ENCODE results near the gene RAPGEF4. TPM values are rescaled to one million over a fixed set of nuclear protein-coding genes. Genes with fewer than 3 reads are reported as not detected.

Gene RAPGEF4
- total and polyA plus RNA-seq, 2 of the 13 experiments (the other 11 are each of a cell fraction or from before 2014, with no cell fraction given): 0.78 to 0.91 TPM

DNA sequence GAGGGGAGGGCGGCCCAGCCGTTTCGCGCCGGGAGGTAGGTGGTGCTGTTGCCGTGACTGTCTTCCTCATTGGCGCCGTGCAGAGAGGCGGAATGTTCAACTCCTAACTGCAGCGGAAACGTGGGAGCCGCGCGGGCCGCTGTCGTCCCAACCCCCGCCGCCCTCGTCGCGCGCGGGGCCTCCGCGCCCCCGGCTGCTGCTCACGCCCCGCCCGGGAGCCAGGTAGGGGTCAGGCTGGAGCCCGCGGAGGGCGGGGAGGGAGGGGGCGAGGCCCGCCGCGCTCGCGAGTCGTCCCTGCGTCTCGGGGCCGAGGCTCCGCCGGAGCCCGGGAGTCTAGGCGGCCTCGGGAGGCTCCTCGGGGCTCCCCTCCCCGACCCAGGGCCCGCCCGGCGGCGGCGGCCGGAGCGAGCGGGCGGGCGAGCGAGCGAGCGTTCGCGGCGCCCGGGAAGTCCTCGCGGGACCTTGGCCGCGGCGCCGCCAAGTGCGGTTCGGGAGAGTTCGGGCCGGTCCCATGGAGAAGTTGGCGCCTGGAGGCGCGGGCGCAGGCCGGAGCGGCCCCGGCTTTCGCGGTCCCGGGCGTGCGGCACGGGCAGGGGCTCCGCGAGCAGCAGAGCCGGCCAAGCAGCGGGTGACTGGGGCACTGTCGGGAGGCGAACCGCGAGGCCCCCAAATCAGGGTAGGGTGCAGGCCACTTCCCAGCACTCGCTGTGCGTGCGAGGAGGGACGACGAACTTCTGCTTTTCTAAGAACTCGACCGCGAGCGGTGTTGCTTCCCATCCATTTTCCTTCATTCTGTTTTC, 340.3 kb downstream of the RAPGEF4 start, which contains the start of gene MAP3K20 (continued):
- peak; percentile 22; the same call in 1 of the 2 replicates for TF ChIP-seq GATAD1 (CRISPR knock-in tag; IDR thresholded peaks at IDR 0.05)
- peak; percentile 59 for TF ChIP-seq BORCS8-MEF2B (CRISPR knock-in tag; IDR thresholded peaks at IDR 0.05)
- TF ChIP-seq, protein P1, sequence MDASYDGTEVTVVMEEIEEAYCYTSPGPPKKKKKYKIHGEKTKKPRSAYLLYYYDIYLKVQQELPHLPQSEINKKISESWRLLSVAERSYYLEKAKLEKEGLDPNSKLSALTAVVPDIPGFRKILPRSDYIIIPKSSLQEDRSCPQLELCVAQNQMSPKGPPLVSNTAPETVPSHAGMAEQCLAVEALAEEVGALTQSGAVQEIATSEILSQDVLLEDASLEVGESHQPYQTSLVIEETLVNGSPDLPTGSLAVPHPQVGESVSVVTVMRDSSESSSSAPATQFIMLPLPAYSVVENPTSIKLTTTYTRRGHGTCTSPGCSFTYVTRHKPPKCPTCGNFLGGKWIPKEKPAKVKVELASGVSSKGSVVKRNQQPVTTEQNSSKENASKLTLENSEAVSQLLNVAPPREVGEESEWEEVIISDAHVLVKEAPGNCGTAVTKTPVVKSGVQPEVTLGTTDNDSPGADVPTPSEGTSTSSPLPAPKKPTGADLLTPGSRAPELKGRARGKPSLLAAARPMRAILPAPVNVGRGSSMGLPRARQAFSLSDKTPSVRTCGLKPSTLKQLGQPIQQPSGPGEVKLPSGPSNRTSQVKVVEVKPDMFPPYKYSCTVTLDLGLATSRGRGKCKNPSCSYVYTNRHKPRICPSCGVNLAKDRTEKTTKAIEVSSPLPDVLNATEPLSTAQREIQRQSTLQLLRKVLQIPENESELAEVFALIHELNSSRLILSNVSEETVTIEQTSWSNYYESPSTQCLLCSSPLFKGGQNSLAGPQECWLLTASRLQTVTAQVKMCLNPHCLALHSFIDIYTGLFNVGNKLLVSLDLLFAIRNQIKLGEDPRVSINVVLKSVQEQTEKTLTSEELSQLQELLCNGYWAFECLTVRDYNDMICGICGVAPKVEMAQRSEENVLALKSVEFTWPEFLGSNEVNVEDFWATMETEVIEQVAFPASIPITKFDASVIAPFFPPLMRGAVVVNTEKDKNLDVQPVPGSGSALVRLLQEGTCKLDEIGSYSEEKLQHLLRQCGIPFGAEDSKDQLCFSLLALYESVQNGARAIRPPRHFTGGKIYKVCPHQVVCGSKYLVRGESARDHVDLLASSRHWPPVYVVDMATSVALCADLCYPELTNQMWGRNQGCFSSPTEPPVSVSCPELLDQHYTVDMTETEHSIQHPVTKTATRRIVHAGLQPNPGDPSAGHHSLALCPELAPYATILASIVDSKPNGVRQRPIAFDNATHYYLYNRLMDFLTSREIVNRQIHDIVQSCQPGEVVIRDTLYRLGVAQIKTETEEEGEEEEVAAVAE (CRISPR knock-in tag; IDR thresholded peaks at IDR 0.05; ENCODE audit: borderline replicate concordance): no peak
- TF ChIP-seq SMAD9 (CRISPR knock-in tag; IDR thresholded peaks at IDR 0.05): no peak
- peak; percentile 20; the same call in 1 of the 2 replicates for TF ChIP-seq YEATS4 (CRISPR knock-in tag; IDR thresholded peaks at IDR 0.05; ENCODE audit: borderline replicate concordance)
- TF ChIP-seq, protein P2, sequence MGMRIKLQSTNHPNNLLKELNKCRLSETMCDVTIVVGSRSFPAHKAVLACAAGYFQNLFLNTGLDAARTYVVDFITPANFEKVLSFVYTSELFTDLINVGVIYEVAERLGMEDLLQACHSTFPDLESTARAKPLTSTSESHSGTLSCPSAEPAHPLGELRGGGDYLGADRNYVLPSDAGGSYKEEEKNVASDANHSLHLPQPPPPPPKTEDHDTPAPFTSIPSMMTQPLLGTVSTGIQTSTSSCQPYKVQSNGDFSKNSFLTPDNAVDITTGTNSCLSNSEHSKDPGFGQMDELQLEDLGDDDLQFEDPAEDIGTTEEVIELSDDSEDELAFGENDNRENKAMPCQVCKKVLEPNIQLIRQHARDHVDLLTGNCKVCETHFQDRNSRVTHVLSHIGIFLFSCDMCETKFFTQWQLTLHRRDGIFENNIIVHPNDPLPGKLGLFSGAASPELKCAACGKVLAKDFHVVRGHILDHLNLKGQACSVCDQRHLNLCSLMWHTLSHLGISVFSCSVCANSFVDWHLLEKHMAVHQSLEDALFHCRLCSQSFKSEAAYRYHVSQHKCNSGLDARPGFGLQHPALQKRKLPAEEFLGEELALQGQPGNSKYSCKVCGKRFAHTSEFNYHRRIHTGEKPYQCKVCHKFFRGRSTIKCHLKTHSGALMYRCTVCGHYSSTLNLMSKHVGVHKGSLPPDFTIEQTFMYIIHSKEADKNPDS (CRISPR knock-in tag; IDR thresholded peaks at IDR 0.05): no peak
- peak; percentile 30; the same call in 1 of the 2 replicates for TF ChIP-seq SRY (CRISPR knock-in tag; IDR thresholded peaks at IDR 0.05)
- peak; percentile 81; the same call in 1 of the 2 replicates for TF ChIP-seq ZSCAN21 (CRISPR knock-in tag; IDR thresholded peaks at IDR 0.05; ENCODE audit: borderline replicate concordance)
- TF ChIP-seq, protein P3, sequence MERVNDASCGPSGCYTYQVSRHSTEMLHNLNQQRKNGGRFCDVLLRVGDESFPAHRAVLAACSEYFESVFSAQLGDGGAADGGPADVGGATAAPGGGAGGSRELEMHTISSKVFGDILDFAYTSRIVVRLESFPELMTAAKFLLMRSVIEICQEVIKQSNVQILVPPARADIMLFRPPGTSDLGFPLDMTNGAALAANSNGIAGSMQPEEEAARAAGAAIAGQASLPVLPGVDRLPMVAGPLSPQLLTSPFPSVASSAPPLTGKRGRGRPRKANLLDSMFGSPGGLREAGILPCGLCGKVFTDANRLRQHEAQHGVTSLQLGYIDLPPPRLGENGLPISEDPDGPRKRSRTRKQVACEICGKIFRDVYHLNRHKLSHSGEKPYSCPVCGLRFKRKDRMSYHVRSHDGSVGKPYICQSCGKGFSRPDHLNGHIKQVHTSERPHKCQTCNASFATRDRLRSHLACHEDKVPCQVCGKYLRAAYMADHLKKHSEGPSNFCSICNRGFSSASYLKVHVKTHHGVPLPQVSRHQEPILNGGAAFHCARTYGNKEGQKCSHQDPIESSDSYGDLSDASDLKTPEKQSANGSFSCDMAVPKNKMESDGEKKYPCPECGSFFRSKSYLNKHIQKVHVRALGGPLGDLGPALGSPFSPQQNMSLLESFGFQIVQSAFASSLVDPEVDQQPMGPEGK (CRISPR knock-in tag; IDR thresholded peaks at IDR 0.05): peak; percentile 64
- TF ChIP-seq, protein P4, sequence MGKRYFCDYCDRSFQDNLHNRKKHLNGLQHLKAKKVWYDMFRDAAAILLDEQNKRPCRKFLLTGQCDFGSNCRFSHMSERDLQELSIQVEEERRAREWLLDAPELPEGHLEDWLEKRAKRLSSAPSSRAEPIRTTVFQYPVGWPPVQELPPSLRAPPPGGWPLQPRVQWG (CRISPR knock-in tag; IDR thresholded peaks at IDR 0.05; ENCODE audit: borderline replicate concordance, low read depth): no peak
- TF ChIP-seq FOXO1 (CRISPR knock-in tag; IDR thresholded peaks at IDR 0.05): peak; percentile 23; the same call in 1 of the 2 replicates
- TF ChIP-seq, protein P5, sequence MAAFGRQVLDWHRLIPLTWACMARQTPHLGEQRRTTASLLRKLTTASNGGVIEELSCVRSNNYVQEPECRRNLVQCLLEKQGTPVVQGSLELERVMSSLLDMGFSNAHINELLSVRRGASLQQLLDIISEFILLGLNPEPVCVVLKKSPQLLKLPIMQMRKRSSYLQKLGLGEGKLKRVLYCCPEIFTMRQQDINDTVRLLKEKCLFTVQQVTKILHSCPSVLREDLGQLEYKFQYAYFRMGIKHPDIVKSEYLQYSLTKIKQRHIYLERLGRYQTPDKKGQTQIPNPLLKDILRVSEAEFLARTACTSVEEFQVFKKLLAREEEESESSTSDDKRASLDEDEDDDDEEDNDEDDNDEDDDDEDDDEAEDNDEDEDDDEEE (CRISPR knock-in tag; IDR thresholded peaks at IDR 0.05): no peak; the same call in 1 of the 2 replicates
- no peak for TF ChIP-seq FOXP1 (IDR thresholded peaks at IDR 0.05)
- no peak for TF ChIP-seq FOXP1 (CRISPR knock-in tag; IDR thresholded peaks at IDR 0.05)

Data from HepG2 (cell line).